DMS 273 treated with DMSO at 0.1 percent for 48 hours (cell line): Measurements from ENCODE around the gene PRDM1.

Source experiments
- DNase-seq: peaks from one replicate; lab custom pipeline; 2025; lab: John Stamatoyannopoulos, UW

Gene PRDM1

GRCh38 chr6:106116125-106116832 is 30.1 kb downstream of the PRDM1 start:
- DNase-seq: no peak

GRCh38 chr6:106117579-106117978 is 31.4 kb downstream of the PRDM1 start:
- no peak for DNase-seq

- DNase-seq: no peak
Observed at GRCh38 chr6:106118835-106119431, 32.8 kb downstream of the PRDM1 start.

- no peak for DNase-seq
Observed at GRCh38 chr6:106119546-106119945, 33.4 kb downstream of the PRDM1 start.

GRCh38 chr6:106120006-106120405 is 33.9 kb downstream of the PRDM1 start:
- no peak for DNase-seq

GRCh38 chr6:106120406-106120805 is 34.3 kb downstream of the PRDM1 start:
- DNase-seq: no peak

- no peak for DNase-seq
Observed at GRCh38 chr6:106122306-106122918, 36.3 kb downstream of the PRDM1 start.

- DNase-seq: no peak
Observed at GRCh38 chr6:106122938-106123656, 37.0 kb downstream of the PRDM1 start.

GRCh38 chr6:106124015-106124414 is 37.9 kb downstream of the PRDM1 start:
- DNase-seq: no peak

- DNase-seq: no peak
Observed at GRCh38 chr6:106124437-106125430, 38.6 kb downstream of the PRDM1 start.

- no peak for DNase-seq
Observed at GRCh38 chr6:106125925-106126435, 39.8 kb downstream of the PRDM1 start.

GRCh38 chr6:106126482-106126881 is 40.3 kb downstream of the PRDM1 start:
- no peak for DNase-seq

GRCh38 chr6:106128981-106129781 is 43.0 kb downstream of the PRDM1 start:
- DNase-seq: no peak

GRCh38 chr6:106132153-106132698 is 46.1 kb downstream of the PRDM1 start:
- no peak for DNase-seq

- DNase-seq: no peak
Observed at GRCh38 chr6:106133040-106133439, 46.9 kb downstream of the PRDM1 start.

GRCh38 chr6:106134087-106134770 is 48.1 kb downstream of the PRDM1 start:
- no peak for DNase-seq

- DNase-seq: no peak
Observed at GRCh38 chr6:106134906-106135634, 48.9 kb downstream of the PRDM1 start.

GRCh38 chr6:106135911-106136571 is 49.9 kb downstream of the PRDM1 start:
- no peak for DNase-seq
